22Rv1 (cell line): ENCODE data around the gene ZNF165.
"Not testable (repeated sequence)": the region's sequence is repeated elsewhere in the genome, so short reads cannot be mapped to it uniquely, and the experiment has no call there.

Experiments used
- H3K27ac ChIP-seq: fragments of 450-650 bp; 2 replicates; pipeline ENCODE4 v1.5.1; 2017
- CTCF ChIP-seq: fragments of 450-650 bp; IDR thresholded peaks from 2 replicates; pipeline ENCODE4 v1.5.1; 2017; ENCODE audit warnings: mild to moderate bottlenecking
- ZFX ChIP-seq: fragments of 450-650 bp; IDR thresholded peaks from 2 replicates; pipeline ENCODE4 v1.6.1; 2017; ENCODE audit warnings: antibody characterized with exemption, borderline replicate concordance

Gene ZNF165

DNA sequence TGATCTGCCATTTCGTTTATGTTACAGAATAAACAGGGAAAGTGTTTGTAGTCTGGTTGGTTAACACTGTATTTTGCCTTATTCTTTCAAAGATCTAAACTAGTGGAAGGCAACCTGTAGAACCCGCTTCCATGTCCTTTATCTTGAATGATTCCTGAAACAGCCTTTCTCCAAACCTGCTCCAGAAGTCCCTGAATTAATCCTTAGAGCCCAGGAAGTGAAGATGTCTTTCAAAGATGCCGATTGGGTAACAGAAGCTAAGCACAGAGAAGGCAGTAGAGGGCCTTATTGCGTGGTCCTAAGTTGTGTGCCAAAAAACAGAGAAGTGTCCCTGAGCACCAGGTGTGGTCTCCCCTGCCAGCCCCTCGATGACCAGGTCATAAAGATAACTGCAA is 24.9 kb downstream of the ZNF165 start:
- TF ChIP-seq ZFX, result no peak
- no peak for TF ChIP-seq CTCF
- H3K27ac ChIP-seq, result peak overlapping the region; percentile 39; the same call in 1 of the 2 replicates

DNA sequence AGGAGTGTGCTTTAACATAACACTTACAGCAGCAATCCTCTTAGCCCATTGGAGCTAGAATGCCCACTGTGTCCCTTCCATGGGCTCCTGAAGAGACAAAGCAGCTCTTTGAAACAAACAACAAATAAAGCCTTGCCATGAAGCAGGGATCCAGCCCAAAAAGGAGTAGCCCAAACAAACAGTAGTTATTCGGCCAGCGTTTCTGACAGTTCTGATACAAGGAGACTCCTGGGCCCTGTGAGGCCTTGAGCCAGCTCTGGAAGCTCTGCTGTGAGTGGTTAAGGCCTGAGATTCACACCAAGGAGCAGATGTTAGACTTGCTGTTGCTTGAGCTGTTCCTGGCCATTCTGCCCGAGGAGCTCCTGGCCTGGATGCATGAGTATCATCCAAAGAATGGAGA is 27.1 kb downstream of the ZNF165 start:
- no peak overlapping the region for H3K27ac ChIP-seq
- TF ChIP-seq CTCF, result no peak
- TF ChIP-seq ZFX, result no peak

DNA sequence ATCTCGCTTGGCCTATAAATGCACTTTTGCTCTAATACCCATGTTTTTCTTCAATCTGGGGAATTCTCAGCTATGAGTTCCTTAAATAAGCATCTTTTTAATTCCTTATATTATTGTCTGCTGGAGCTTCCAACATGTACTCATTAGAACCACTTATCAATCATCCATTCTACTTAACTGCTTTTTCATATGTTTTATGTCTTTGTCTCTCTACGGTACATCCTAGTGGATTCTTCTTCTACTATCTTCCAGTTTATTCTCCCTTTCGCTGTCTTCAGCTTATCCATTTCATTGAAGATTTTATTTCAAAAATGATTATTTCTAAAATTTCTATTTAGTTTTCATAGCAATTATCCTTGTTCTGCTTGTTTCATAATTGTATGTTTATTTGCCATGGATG is 31.6 kb downstream of the ZNF165 start:
- no peak overlapping the region for H3K27ac ChIP-seq
- TF ChIP-seq CTCF (no peak), ZFX (no peak)

DNA sequence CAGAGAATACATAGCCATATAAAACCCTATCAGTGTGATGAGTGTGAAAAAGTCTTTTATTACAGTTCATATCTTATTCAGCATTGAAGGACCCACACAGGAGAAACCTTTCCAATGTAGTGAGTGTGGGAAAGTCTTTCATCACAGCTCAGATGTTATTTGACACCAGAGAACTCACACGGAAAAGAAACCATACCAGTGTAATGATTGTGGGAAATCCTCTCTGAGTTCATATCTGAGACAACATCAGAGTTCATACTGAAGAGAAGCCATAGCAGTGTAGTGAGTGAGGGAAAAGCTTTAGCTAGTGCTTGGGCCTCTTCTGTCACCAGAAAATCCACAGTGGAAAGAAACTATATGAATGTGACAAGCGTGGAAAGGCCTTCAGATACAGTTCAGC is 35.4 kb downstream of the ZNF165 start:
- no peak for TF ChIP-seq ZFX
- TF ChIP-seq CTCF, result no peak
- no peak overlapping the region for H3K27ac ChIP-seq

DNA sequence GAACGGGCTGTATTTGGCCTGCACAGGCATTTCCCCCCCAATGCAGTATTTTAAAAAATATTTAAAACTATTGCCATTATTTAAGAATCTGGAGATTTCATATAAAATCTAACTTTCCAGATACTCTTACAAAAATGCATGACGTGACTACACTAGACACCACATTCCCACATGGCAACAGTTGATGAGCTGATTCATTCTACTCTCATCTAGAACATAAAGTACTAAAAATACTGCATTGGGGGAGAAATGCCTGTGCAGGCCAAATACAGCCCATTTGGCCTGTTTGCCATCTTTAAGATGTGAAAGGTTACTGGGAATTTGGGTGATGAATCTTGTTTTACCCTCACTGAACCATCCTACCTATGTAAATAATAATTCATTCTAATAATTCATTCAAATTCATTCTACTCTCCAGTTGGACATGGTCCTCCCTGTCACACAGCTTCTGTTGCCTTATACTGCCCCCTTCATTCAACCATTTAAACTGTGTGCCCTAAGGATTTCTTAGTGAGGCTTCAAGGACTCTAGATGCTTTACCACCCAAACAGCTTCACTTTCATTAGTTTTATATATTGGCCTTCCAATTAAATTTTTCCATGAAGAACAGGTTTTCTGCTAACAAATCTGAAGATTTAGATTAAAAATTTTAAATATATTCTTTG is 37.1 kb downstream of the ZNF165 start:
- TF ChIP-seq ZFX, result no peak
- TF ChIP-seq CTCF, result no peak
- no peak overlapping the region for H3K27ac ChIP-seq

- no peak for TF ChIP-seq ZFX
- TF ChIP-seq CTCF, result no peak
Observed at GRCh38 chr6:28118217-28118616, 37.8 kb downstream of the ZNF165 start.

GRCh38 chr6:28121876-28122275 is 41.5 kb downstream of the ZNF165 start:
- no peak overlapping the region for H3K27ac ChIP-seq
- TF ChIP-seq ZFX (no peak), CTCF (no peak)

More at GRCh38 chr6:28118217-28118616, 37.8 kb downstream of the ZNF165 start:
- no peak overlapping the region for H3K27ac ChIP-seq

GRCh38 chr6:28122283-28122682 is 41.9 kb downstream of the ZNF165 start:
- not testable (repeated sequence) for H3K27ac ChIP-seq
